ENCODE results near the gene SHD.

Gene SHD

DNA sequence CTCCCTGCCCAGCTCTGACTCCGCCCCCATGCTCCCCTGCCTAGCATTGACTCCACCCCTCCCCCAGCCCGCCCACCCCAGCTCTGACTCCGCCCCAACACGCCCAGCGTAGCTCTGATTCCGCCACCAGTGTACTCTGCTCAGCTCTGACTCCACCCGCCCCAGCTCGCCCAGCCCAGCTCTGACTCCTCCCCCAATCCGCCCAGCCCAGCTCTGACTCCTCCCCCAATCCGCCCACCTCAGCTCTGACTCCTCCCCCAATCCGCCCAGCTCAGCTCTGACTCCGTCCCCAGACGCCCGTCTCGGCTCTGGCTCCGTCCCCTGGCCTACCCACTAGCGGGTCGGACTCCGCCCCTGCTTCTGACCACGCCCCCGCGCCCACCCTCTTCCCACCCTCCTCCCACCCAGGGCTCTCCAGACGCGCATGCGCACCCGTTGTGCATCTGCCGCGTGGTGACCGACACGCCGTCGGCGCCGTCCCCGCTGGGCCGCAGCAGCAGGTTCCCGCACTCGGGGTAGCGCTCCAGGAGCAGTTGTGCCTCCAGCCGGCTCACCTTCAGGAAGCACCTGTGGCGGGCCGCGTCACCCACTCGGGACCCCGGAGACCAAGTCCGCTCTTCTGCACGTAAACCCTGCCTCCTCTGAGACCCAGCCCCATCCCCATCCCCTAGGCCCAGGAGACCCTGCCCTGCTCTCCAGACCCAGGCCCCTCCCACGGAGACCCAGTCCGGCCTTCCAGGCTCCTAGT is 49.4 kb downstream of the SHD start:
- DNase-seq, result peak; percentile 96

DNA sequence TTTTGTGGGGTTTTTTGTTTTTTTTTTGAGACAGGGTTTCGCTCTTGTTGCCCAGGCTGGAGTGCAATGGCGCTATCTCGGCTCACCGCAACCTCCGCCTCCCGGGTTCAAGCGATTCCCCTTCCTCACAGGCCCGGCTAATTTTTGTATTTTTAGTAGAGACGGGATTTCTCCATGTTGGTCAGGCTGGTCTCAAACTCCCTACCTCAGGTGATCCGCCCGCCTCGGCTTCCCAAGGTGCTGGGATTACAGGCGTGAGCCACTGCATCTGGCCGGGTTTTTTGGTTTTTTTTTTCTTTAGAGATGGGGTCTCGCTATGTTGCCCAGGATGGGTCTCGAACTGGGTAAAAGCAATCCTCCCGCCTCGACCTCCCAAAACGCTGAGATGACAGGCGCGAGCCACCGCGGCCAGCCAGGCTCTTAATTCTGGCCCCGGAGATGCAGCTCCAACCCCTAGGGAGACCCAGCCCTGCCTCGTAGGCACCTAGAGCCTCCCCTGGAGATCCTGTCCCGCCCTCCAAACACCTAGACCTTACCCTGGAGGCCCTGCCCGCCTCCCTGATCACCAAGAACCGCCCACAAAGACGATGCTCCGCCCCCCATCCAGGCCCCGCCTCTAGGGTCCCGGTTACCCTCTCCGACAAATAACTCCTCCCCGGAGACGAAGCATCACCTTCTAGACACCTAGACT is 50.1 kb downstream of the SHD start:
- DNase-seq, result peak; percentile 39

- DNase-seq, result no peak
Measured at GRCh38 chr19:4329858-4330257, 50.8 kb downstream of the SHD start.

DNA sequence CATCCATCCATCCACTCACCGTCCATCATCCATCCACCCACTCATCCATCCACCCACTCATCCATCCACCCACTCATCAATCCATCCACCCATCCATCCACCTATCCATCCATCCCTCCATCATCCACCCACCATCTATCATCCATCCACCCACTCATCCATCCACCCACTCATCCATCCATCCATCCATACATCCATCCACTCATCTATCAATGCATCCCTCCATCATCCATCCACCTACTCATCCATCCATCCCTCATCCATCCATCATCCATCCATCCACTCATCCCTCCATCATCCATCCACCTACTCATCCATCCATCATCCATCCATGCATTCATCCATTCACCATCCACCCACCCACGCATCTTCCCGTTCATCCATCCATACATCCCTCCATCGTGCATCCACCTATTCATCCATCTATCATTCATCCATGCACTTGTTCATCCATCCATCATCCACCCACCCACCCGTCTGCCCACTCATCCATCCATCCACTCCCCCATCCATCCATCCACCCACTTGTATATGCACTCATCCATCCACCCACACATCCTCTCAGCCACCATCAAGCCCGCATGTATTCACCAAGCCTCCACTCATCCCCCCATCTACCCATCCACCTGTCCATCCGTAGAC is 56.0 kb downstream of the SHD start:
- DNase-seq, result no peak

GRCh38 chr19:4337906-4338440 is 58.9 kb downstream of the SHD start:
- no peak for DNase-seq

DNA sequence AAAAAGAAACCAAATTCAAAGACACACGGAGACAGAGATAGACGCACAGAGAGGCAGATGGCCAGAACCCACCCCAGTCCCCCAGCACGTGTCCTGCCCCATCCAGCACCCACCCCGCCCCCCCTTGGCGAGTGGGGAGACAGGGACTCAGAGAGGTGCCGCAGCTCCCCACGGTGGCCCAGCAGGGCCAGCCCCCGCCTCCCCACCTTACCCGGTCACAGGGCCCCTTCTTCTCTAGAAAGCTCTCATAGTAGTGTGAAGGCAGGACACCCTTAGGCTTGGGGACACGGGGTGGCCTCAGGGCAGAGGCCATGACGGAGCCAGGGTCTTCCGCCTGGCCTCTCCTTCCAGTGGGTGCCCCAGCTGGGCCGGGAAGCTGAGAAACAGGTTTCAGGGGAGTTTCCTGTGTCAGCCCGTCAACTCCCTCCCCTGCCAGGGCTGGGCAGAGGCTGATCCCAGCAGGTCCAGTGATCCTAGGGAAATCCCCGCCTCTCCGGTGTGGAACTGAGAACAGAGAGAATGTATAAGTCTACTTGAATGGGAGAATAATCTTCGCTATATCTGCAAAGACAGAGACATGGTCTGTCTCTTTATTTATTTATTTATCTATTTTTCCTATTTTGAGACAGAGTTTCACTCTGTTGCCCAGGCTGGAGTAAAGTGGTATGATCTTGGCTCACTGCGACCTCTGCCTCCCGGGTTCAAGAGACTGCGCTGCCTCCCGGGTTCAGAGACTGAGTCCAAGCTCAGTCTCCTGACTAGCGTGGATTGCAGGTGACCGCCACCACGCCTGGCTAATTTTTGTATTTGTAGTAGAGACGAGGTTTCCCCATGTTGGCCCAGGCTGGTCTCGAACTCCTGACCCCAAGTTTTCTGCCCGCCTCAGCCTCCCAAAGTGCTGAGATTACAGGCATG is 59.6 kb downstream of the SHD start, which contains the start of gene STAP2:
Gene STAP2, minus strand, starts transcription at position 387 of the 915 bp plus-strand sequence. Its CDS starts 74 bp downstream, at position 313.
- peak; percentile 27 for DNase-seq

Measured in CD4-positive, alpha-beta T cell treated with Interleukin-12 subunit alpha and Interleukin-12 subunit beta, for 1 hour (primary cell).